Fibroblast of lung (primary cell): ENCODE measurements around the gene OGA. TPM values are rescaled to one million over a fixed set of nuclear protein-coding genes. Genes with fewer than 3 reads are reported as not detected.

ENCODE experiments used
- DNase-seq, 2 donors: peaks; one replicate each; pipeline versions ENCODE4 v3.0.0 to v3.0.0-alpha.2; 2010; ENCODE audit warnings: low read depth in 2 of 2
- H2AFZ ChIP-seq: 2 replicates; pipeline ENCODE4 v1.5.1; 2012; ENCODE audit warnings: low read length, control low read depth, inconsistent platforms
- H3K27ac ChIP-seq: 2 replicates; pipeline ENCODE4 v1.5.1; 2011; ENCODE audit warnings: low read length, control low read depth; ENCODE audit not compliant: insufficient read depth
- H3K27me3 ChIP-seq: 2 replicates; pipeline ENCODE4 v1.5.1; 2011; ENCODE audit warnings: mild to moderate bottlenecking, low read length; ENCODE audit not compliant: control insufficient read depth, insufficient read depth
- H3K36me3 ChIP-seq: 2 replicates; pipeline ENCODE4 v1.5.1; 2011; ENCODE audit warnings: low read length; ENCODE audit not compliant: control insufficient read depth, insufficient read depth
- H3K4me1 ChIP-seq: 2 replicates; pipeline ENCODE4 v1.5.1; 2011; ENCODE audit warnings: low read length; ENCODE audit not compliant: control insufficient read depth, insufficient read depth; ENCODE audit errors: extremely low read depth
- H3K4me2 ChIP-seq: 2 replicates; pipeline ENCODE4 v1.5.1; 2011; ENCODE audit warnings: low read length, control low read depth; ENCODE audit not compliant: insufficient read depth; ENCODE audit errors: extremely low read depth
- H3K4me3 ChIP-seq, 4 experiments: fragments of 200-600 bp in 1 of 4; sonication (generic) in 1 of 4; replicated peaks in 1 of 4; 2 replicates each; pipeline ENCODE4 v1.5.1; 2011 to 2016; ENCODE audit warnings: low read length in 4 of 4, low read depth in 3 of 4, mild to moderate bottlenecking in 3 of 4, control low read depth in 2 of 4, inconsistent platforms in 1 of 4, mixed read lengths in 1 of 4; ENCODE audit not compliant: insufficient read depth in 1 of 4; ENCODE audit errors: control extremely low read depth in 1 of 4
- H3K79me2 ChIP-seq: 2 replicates; pipeline ENCODE4 v1.5.1; 2012; ENCODE audit warnings: mild to moderate bottlenecking, low read length, inconsistent platforms; ENCODE audit not compliant: control insufficient read depth, insufficient read depth
- H3K9ac ChIP-seq: 2 replicates; pipeline ENCODE4 v1.5.1; 2011; ENCODE audit warnings: mild to moderate bottlenecking, low read length, control low read depth; ENCODE audit not compliant: insufficient read depth
- H3K9me3 ChIP-seq: 2 replicates; pipeline ENCODE4 v1.5.1; 2012; ENCODE audit warnings: low read depth, low read length; ENCODE audit not compliant: control insufficient read depth, insufficient read depth
- H4K20me1 ChIP-seq: 2 replicates; pipeline ENCODE4 v1.5.1; 2011; ENCODE audit warnings: low read length; ENCODE audit not compliant: control insufficient read depth, insufficient read depth; ENCODE audit errors: extremely low read depth
- EZH2 ChIP-seq: IDR thresholded peaks from 2 replicates; pipeline ENCODE4 v1.5.1; 2012; ENCODE audit warnings: low read length, control low read depth, mild to moderate bottlenecking; ENCODE audit errors: missing control alignments
- polyA plus RNA-seq, 2 donors: library from polyadenylated mRNA; depleted of rRNA in 1 of 2; stranded (reverse) in 1 of 2; unstranded in 1 of 2; fragments of >200 nt; gene quantifications; 2 replicates each; pipeline ENCODE4 v1.2.1, GENCODE V29; 2011 to 2012; ENCODE audit warnings: missing spikeins in 1 of 2
- total RNA-seq: library from RNA; depleted of rRNA; stranded (reverse); fragments of >200 nt; gene quantifications from 2 replicates; pipeline ENCODE4 v1.2.1, GENCODE V29; 2014
- TF ChIP-seq, protein P1 (sequence below), 2 donors: IDR thresholded peaks in 1 of 2; conservative IDR thresholded peaks in 1 of 2; 1 replicate in 1 of 2; 2 replicates in 1 of 2; pipeline ENCODE4 v1.5.1; 2011 to 2012; ENCODE audit warnings: low read length in 2 of 2, control low read depth in 1 of 2, inconsistent platforms in 1 of 2, low read depth in 1 of 2, mild to moderate bottlenecking in 1 of 2

OGA gene
- total and polyA plus RNA-seq, 2 donors (not counting 1 experiment from before 2014, with no cell fraction given) = 69.9 to 193 TPM

DNA sequence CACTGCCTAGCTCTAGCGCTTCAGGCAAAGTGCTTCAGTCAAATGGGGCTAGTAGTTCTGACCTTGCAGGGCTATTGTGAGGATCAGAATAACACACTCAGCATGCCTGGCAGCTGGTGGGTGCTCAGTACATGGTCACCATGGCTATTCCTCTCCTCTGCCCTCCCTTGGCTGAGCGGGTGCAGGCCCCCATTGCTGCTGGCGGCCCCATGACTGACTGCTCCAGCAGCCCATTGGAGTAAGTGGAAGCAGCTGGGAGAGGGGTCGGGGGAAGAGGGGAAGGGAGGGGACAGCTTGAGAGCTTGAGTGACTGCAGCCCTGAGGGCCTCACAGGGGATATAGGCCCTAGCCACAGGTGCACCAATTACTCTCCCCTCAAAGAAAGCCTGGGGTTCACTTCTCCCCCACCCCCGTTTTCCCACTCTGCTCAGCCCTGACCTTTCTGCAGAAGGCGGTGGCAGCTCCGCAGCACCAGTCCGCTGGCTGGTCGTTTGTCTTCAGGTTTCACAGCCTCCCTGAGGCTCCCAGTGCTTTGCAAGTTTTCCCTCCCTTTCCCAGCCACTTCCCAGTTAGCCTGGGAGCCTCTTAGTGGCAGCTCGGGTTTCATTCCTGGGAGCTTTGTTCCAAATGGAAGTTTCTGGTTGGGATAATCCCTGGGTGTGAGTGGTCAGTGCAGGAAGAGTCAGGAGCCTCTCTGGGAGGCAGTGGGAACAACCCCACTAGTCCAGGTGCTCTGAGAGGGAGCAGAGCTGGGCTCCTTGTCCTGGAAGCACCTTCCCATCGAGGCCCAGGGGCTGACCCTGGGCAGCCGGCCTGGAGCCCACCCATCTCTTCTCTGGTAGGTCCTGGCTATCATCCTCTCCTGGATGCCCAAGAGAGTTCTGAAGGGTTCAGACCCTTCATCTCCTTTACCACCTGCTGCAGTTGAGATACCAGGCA lies 58.7 kb downstream of the OGA start:
- Histone ChIP-seq H3K36me3 (no peaks in the 10 kb centered on the region), H3K9me3 (no peaks in the 10 kb centered on the region), H3K27me3 (peaks cover 19% of the 10 kb centered on the region), H3K9ac (no peak overlapping the region), H4K20me1 (no peaks in the 10 kb centered on the region), H3K4me3 (no peak overlapping the region), H3K4me1 (no peaks in the 10 kb centered on the region), H2AFZ (no peak overlapping the region), H3K79me2 (no peaks in the 10 kb centered on the region), H3K27ac (no peak overlapping the region), H3K4me2 (no peak overlapping the region)
- TF ChIP-seq EZH2 = no peak
- TF ChIP-seq, protein P1, sequence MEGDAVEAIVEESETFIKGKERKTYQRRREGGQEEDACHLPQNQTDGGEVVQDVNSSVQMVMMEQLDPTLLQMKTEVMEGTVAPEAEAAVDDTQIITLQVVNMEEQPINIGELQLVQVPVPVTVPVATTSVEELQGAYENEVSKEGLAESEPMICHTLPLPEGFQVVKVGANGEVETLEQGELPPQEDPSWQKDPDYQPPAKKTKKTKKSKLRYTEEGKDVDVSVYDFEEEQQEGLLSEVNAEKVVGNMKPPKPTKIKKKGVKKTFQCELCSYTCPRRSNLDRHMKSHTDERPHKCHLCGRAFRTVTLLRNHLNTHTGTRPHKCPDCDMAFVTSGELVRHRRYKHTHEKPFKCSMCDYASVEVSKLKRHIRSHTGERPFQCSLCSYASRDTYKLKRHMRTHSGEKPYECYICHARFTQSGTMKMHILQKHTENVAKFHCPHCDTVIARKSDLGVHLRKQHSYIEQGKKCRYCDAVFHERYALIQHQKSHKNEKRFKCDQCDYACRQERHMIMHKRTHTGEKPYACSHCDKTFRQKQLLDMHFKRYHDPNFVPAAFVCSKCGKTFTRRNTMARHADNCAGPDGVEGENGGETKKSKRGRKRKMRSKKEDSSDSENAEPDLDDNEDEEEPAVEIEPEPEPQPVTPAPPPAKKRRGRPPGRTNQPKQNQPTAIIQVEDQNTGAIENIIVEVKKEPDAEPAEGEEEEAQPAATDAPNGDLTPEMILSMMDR (conservative IDR thresholded peaks at IDR 0.05 in 1 of 2, IDR thresholded peaks at IDR 0.05 in 1 of 2; ENCODE audit: low read depth in 1 of 2, low read length in 2 of 2) = no peak
- DNase-seq = no peak

DNA sequence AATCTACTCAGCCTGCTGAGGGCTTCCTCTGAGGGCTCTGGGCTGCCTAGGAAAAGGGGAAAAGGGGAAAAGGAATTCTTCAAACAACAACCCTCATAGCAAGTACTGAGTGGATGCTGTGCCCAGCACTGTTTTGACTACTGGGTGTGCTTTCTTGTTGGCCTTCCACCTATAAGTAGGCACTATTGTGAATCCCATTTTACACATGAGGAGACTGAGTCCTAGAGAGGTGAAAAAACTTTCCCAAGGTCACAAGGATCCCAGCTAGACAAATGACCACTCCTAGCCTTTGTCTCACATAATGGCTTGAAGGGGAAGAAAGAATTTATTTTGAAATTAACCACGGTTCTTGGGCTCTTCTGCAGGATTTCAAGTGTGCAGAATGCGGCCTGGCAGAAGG lies 59.4 kb downstream of the OGA start:
- H3K27me3 ChIP-seq = peaks cover 18% of the 10 kb centered on the region
- no peak overlapping the region for H3K9ac ChIP-seq
- DNase-seq = no peak
- H3K27ac ChIP-seq = no peak overlapping the region
- H3K4me1 ChIP-seq = no peaks in the 10 kb centered on the region
- TF ChIP-seq EZH2 = no peak
- TF ChIP-seq, protein P1 (conservative IDR thresholded peaks at IDR 0.05 in 1 of 2, IDR thresholded peaks at IDR 0.05 in 1 of 2; ENCODE audit: low read depth in 1 of 2, low read length in 2 of 2) = no peak
- H3K9me3 ChIP-seq = no peaks in the 10 kb centered on the region
- H3K4me3 ChIP-seq = no peak overlapping the region
- H2AFZ ChIP-seq = no peak overlapping the region
- H3K79me2 ChIP-seq = no peaks in the 10 kb centered on the region
- H3K36me3 ChIP-seq = no peaks in the 10 kb centered on the region
- H4K20me1 ChIP-seq = no peaks in the 10 kb centered on the region
- H3K4me2 ChIP-seq = no peak overlapping the region

DNA sequence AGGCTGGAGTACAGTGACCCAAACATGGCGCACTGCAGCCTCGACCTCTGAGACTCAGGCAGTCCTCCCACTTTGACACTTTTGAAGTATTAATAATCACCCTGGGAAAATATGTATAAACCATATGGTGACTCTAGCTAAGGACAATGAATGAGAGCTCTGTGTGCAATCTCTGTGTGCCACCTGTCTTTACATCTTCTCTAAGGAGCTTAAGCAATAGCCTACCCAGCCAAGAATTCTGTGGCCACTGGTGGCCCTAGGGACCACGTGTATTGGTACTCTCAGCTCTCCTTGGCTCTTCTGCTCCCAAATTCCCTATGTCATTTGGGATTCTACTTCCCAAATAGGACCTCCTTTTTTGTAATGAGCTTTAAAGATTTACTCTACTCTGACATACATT lies 66.0 kb downstream of the OGA start:
- H3K36me3 ChIP-seq = no peaks in the 10 kb centered on the region
- no peaks in the 10 kb centered on the region for H3K4me1 ChIP-seq
- H4K20me1 ChIP-seq = no peaks in the 10 kb centered on the region
- TF ChIP-seq, protein P1 (conservative IDR thresholded peaks at IDR 0.05 in 1 of 2, IDR thresholded peaks at IDR 0.05 in 1 of 2; ENCODE audit: low read depth in 1 of 2, low read length in 2 of 2) = no peak
- no peak for TF ChIP-seq EZH2
- DNase-seq = no peak
- no peak overlapping the region for H3K27ac ChIP-seq
- H3K9me3 ChIP-seq = no peaks in the 10 kb centered on the region
- H3K79me2 ChIP-seq = no peaks in the 10 kb centered on the region
- H2AFZ ChIP-seq = no peak overlapping the region
- H3K4me2 ChIP-seq = no peak overlapping the region
- H3K9ac ChIP-seq = no peak overlapping the region
- peaks cover 8% of the 10 kb centered on the region for H3K27me3 ChIP-seq
- no peak overlapping the region for H3K4me3 ChIP-seq
